ENCODE measurements around the gene RPP25L. TPM values are rescaled to one million over a fixed set of nuclear protein-coding genes. Genes with fewer than 3 reads are reported as not detected.

RPP25L gene
- polyA plus RNA-seq, 1 experiment, result 19.4 TPM

GRCh38 chr9:34575241-34575640 lies 36.7 kb downstream of the RPP25L start:
- CTCF ChIA-PET, result interaction anchor here (0.9 to 1.1 kb wide), 2 partner anchors 28 to 172 kb away, joined by 3 to 4 read pairs; no protein-coding TSS in a partner anchor
- Histone ChIP-seq H3K27me3 (ENCODE audit: control insufficient read depth, insufficient read depth, low read length) (peaks cover 86% of the 10 kb centered on the region), H3K4me3 (ENCODE audit: low read depth, low read length) (no peak overlapping the region), H3K27ac (ENCODE audit: low read depth, low read length) (no peak overlapping the region), H3K9me3 (ENCODE audit: control insufficient read depth, insufficient read depth, low read length) (no peaks in the 10 kb centered on the region; the same call in 1 of the 2 replicates)
- no peak for TF ChIP-seq CTCF (IDR thresholded peaks at IDR 0.05; ENCODE audit: low read depth, low read length)
- POLR2A ChIA-PET, result no interaction called here
- no peak for DNase-seq (ENCODE audit: low read depth, low spot score)

GRCh38 chr9:34574571-34574970 lies 37.3 kb downstream of the RPP25L start:
- Histone ChIP-seq H3K4me3 (ENCODE audit: low read depth, low read length) (no peak overlapping the region), H3K27ac (ENCODE audit: low read depth, low read length) (no peak overlapping the region), H3K27me3 (ENCODE audit: control insufficient read depth, insufficient read depth, low read length) (peaks cover 86% of the 10 kb centered on the region), H3K9me3 (ENCODE audit: control insufficient read depth, insufficient read depth, low read length) (no peaks in the 10 kb centered on the region; the same call in 1 of the 2 replicates)
- no peak for DNase-seq (ENCODE audit: low read depth, low spot score)
- TF ChIP-seq CTCF (IDR thresholded peaks at IDR 0.05; ENCODE audit: low read depth, low read length), result no peak
- CTCF ChIA-PET, result no interaction called here
- POLR2A ChIA-PET, result no interaction called here

- Histone ChIP-seq H3K27ac (ENCODE audit: low read depth, low read length) (no peak overlapping the region), H3K4me3 (ENCODE audit: low read depth, low read length) (no peak overlapping the region), H3K27me3 (ENCODE audit: control insufficient read depth, insufficient read depth, low read length) (peaks cover 84% of the 10 kb centered on the region), H3K9me3 (ENCODE audit: control insufficient read depth, insufficient read depth, low read length) (no peaks in the 10 kb centered on the region; the same call in 1 of the 2 replicates)
- POLR2A ChIA-PET, result no interaction called here
- TF ChIP-seq CTCF (IDR thresholded peaks at IDR 0.05; ENCODE audit: low read depth, low read length), result no peak
- CTCF ChIA-PET, result interaction anchor here (0.7 kb wide), 1 partner anchor 18 kb away, joined by 3 read pairs; no protein-coding TSS in a partner anchor
- DNase-seq (ENCODE audit: low read depth, low spot score), result no peak
These were observed 38.1 kb downstream of the RPP25L start for GRCh38 chr9:34573599-34574325.

GRCh38 chr9:34572628-34573027 lies 39.3 kb downstream of the RPP25L start:
- CTCF ChIA-PET, result no interaction called here
- POLR2A ChIA-PET, result no interaction called here
- no peak overlapping the region for H3K4me3 ChIP-seq (ENCODE audit: low read depth, low read length)
- TF ChIP-seq CTCF (IDR thresholded peaks at IDR 0.05; ENCODE audit: low read depth, low read length), result no peak
- no peak for DNase-seq (ENCODE audit: low read depth, low spot score)
- no peaks in the 10 kb centered on the region; the same call in 1 of the 2 replicates for H3K9me3 ChIP-seq (ENCODE audit: control insufficient read depth, insufficient read depth, low read length)
- H3K27ac ChIP-seq (ENCODE audit: low read depth, low read length), result no peak overlapping the region
- peaks cover 88% of the 10 kb centered on the region for H3K27me3 ChIP-seq (ENCODE audit: control insufficient read depth, insufficient read depth, low read length)

GRCh38 chr9:34572092-34572491 lies 39.8 kb downstream of the RPP25L start:
- no peak overlapping the region for H3K27ac ChIP-seq (ENCODE audit: low read depth, low read length)
- CTCF ChIA-PET, result no interaction called here
- TF ChIP-seq CTCF (IDR thresholded peaks at IDR 0.05; ENCODE audit: low read depth, low read length), result no peak
- peaks cover 88% of the 10 kb centered on the region for H3K27me3 ChIP-seq (ENCODE audit: control insufficient read depth, insufficient read depth, low read length)
- DNase-seq (ENCODE audit: low read depth, low spot score), result no peak
- H3K4me3 ChIP-seq (ENCODE audit: low read depth, low read length), result no peak overlapping the region
- H3K9me3 ChIP-seq (ENCODE audit: control insufficient read depth, insufficient read depth, low read length), result no peaks in the 10 kb centered on the region; the same call in 1 of the 2 replicates
- POLR2A ChIA-PET, result no interaction called here
